GM13976 (cell line): ENCODE measurements around the gene PCDHGB5.

Experiments used
- DNase-seq: peaks from one replicate; pipeline ENCODE4 v3.0.0; 2012; ENCODE audit warnings: low spot score
- in situ Hi-C: fragments of 300-500 bp; cut with MboI; formaldehyde crosslinking; loops from one replicate; pipeline ENCODE4 v1.12.0; 2022; ENCODE audit warnings: low sequenced_read_pairs, mixed read lengths, inconsistent platforms; ENCODE audit not compliant: unreplicated experiment
- TF ChIP-seq, protein P1 (sequence below): IDR thresholded peaks from 2 replicates; pipeline ENCODE4 v1.5.1; 2012; ENCODE audit warnings: borderline replicate concordance, mild to moderate bottlenecking; ENCODE audit not compliant: insufficient read depth; ENCODE audit errors: extremely low read depth, missing control alignments, control extremely low read depth

The PCDHGB5 gene

DNA sequence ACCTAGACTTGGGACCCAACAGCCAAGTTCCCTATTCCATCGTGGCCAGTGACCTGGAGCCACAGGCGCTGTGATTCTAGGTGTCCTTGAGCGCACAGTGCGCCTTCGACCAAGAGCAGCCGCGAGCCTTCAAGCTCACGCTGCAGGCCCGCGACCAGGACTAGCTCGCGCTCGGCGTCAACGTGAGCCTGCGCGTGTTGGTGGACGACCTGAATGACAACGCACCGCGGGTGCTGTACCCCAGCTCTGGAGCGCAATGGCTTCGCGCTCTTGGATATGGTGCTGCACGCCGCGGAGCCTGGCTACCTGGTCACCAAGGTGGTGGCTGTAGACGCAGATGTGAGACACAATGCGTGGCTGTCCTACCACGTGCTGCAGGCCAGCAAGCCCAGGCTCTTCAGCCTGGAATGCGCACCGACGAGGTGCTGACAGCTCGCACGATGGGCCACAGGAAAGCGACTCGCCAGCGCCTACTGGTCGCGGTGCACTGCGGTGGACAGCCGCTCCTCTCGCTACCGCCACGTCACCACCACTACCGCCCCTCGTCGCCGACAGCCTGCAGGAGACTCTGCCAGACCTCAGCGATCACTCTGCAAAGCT, 43.9 kb downstream of the PCDHGB5 start:
- in situ Hi-C loops = no loop called here
- no peak for DNase-seq
- TF ChIP-seq, protein P1, sequence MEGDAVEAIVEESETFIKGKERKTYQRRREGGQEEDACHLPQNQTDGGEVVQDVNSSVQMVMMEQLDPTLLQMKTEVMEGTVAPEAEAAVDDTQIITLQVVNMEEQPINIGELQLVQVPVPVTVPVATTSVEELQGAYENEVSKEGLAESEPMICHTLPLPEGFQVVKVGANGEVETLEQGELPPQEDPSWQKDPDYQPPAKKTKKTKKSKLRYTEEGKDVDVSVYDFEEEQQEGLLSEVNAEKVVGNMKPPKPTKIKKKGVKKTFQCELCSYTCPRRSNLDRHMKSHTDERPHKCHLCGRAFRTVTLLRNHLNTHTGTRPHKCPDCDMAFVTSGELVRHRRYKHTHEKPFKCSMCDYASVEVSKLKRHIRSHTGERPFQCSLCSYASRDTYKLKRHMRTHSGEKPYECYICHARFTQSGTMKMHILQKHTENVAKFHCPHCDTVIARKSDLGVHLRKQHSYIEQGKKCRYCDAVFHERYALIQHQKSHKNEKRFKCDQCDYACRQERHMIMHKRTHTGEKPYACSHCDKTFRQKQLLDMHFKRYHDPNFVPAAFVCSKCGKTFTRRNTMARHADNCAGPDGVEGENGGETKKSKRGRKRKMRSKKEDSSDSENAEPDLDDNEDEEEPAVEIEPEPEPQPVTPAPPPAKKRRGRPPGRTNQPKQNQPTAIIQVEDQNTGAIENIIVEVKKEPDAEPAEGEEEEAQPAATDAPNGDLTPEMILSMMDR = no peak
